Retinal pigment epithelial cell (primary cell): ENCODE results near the gene FAM186B.

ENCODE experiments used
- DNase-seq: peaks from one replicate; pipeline ENCODE4 v3.0.0-alpha.2; 2010; ENCODE audit warnings: low read depth
- H3K4me3 ChIP-seq: 2 replicates; pipeline ENCODE4 v1.5.1; 2011; ENCODE audit warnings: mild to moderate bottlenecking, low read length, control low read depth, moderate library complexity
- TF ChIP-seq, protein P1 (sequence below): conservative IDR thresholded peaks from 2 replicates; pipeline ENCODE4 v1.5.1; 2011; ENCODE audit warnings: low read depth, low read length, control low read depth, inconsistent platforms

The FAM186B gene

DNA sequence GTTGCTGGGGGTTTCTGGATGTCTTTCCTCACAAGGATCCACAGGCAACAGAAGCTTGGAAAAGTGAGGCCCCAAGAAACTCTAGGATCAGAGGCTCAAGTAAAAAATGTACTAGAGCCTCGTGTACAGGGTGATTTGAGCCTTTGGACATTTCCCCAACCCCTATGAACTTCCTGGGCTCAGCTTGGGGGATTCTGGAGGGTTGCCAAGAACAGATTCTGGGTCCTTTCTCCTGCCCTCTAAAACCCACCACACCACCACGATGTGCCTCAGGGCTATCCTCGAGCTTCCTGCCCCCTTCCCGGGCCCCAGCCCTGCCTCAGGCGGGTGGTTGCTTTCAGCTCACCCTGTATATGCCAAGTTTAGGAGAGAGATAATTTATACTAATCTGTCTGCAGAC, 583 bp downstream of the FAM186B start:
- TF ChIP-seq, protein P1, sequence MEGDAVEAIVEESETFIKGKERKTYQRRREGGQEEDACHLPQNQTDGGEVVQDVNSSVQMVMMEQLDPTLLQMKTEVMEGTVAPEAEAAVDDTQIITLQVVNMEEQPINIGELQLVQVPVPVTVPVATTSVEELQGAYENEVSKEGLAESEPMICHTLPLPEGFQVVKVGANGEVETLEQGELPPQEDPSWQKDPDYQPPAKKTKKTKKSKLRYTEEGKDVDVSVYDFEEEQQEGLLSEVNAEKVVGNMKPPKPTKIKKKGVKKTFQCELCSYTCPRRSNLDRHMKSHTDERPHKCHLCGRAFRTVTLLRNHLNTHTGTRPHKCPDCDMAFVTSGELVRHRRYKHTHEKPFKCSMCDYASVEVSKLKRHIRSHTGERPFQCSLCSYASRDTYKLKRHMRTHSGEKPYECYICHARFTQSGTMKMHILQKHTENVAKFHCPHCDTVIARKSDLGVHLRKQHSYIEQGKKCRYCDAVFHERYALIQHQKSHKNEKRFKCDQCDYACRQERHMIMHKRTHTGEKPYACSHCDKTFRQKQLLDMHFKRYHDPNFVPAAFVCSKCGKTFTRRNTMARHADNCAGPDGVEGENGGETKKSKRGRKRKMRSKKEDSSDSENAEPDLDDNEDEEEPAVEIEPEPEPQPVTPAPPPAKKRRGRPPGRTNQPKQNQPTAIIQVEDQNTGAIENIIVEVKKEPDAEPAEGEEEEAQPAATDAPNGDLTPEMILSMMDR = no peak
- H3K4me3 ChIP-seq = no peak overlapping the region
- no peak for DNase-seq

DNA sequence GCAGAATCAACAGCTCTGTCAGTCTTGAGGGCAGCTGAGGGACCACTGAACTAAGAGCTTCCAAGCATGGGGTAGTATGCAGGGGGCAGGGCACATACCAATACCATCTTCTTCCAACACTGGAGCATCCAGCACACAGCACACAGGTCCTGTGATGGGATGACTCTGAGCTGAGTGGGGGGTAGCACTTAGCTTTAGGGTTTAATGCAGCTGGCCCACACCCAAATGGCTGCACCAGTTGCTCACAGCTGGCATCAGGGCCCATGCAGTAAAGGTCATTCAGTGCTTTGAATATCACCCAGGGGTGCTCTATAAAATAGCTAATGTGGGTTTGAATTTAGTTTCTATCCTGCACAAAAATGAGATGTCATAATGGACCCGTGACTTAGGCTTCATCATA, 1.7 kb downstream of the FAM186B start:
- TF ChIP-seq, protein P1 = no peak
- no peak for DNase-seq
- no peak overlapping the region for H3K4me3 ChIP-seq

DNA sequence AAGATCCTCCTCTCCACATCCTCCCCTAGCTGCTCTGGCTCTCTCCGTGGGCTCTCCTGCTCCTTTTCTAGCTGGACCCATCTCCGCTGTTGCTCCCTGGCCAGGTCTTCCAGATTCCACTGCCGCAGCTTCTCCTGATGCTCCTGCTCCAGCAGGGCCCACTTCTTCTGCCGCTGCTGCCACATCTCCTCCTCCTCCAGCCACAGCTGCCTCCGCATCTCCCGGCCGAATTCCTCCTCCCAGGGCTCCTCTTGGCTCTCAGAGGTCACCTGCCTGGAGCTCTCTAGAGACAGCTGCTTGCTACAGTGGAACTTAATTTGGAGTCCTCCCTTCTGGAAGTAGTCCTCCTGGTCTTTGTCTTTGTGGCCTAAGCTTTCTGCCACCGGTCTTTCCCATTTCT, 5.5 kb downstream of the FAM186B start:
- TF ChIP-seq, protein P1 = no peak
- no peak for DNase-seq
- H3K4me3 ChIP-seq = no peak overlapping the region

DNA sequence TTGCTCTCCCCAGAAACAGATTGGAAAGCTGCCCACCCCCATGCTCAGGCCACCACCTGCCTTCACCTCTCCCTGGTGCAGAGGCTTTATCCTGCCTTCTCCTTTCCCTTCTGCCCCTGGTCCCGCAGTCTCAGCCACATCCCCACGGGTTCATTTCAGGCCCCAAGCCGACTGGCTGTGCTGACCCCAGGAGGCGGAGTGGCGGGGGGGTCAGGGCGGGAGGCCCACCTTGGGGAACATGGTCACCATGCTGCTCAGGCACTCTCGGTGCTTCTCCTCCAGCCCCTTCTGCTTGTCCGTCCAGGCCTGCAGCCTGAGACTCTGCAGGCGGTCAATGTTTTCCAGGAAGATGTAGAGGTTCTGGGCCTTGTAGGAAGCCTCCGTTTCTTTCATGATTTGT, 6.9 kb downstream of the FAM186B start:
- DNase-seq = no peak
- TF ChIP-seq, protein P1 = no peak
- H3K4me3 ChIP-seq = no peak overlapping the region

DNA sequence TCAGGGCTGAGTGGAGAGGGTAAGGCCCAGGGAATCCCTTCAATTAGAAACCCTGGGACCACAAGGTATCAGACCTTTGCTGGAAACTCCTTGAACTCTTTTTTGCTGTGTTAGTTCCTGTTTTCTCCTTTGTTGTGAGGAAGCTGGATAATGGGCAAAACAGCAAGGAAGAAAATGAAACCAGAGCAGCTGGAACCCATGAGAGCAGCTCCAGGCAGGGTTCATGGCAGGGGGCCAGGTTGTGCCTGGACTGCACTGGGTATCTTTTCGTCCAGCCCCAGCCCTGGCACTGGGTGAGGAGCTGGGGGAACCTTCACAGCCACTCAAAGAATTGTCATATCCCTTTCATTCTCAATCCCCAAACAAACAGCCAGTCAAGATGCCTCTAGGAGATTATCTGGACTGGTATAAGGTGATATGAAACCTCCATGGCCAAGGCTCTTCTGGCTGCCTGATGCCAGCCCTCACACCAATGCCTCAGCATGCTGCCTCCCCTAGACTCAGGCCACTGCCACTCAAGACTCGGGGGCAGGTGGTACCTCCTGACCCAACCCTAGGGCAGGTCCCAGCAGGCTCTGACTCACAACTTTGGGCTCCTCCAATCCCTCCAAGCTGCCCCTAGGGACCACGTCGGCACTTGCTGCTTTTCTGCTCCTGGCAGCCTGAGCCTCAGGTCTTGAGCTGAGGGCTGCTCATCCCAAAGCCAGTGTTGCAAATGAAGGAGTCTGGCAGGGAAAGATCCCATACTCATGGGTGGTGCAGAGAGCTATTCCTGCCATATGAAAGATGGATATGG, 16.5 kb downstream of the FAM186B start:
- TF ChIP-seq, protein P1 = no peak
- DNase-seq = no peak
- no peak overlapping the region for H3K4me3 ChIP-seq

DNA sequence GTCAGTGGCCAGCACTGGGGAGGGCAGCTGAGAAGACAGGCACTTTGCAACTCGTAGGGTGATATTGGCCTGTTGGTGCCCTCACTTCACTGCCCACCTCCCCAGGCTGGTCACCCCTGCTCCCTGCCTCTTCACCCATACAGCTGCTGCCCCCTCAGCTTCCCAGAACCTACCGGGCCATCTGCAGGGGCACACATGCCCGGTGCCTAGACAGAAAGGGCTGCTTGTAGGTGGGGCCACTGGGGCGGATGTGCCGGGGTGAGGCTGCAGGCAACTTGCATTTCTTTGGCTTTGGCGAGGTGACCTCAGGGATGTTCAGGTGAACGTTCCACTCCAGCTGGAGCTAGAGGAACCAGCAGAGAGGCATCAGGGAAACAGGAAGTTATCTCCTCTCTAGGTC, 17.2 kb downstream of the FAM186B start:
- no peak for DNase-seq
- H3K4me3 ChIP-seq = no peak overlapping the region
- TF ChIP-seq, protein P1 = no peak
